GM12878 (cell line): ENCODE measurements around the gene STK16.

ENCODE experiments used
- CEBPB ChIP-seq, 2 experiments: fragments of 150-350 bp in 1 of 2; IDR thresholded peaks; 2 replicates each; pipeline ENCODE4 v1.6.1; 2012 to 2014; ENCODE audit warnings: low read depth in 2 of 2, low read length in 2 of 2, borderline replicate concordance in 1 of 2, inconsistent platforms in 1 of 2
- CTCF ChIP-seq, 3 experiments: IDR thresholded peaks in 2 of 3; conservative IDR thresholded peaks in 1 of 3; 2 replicates each; pipeline ENCODE4 v1.5.1; 2011; ENCODE audit warnings: low read depth in 3 of 3, low read length in 3 of 3, mild to moderate bottlenecking in 3 of 3, control low read depth in 2 of 3, moderate library complexity in 2 of 3, inconsistent platforms in 1 of 3, mixed read lengths in 1 of 3; ENCODE audit not compliant: control insufficient read depth in 2 of 3, insufficient read depth in 1 of 3; ENCODE audit errors: extremely low read depth in 1 of 3
- HDAC6 ChIP-seq: fragments of 200-600 bp; sonication (generic); IDR thresholded peaks from one replicate; pipeline ENCODE4 v1.8.0; 2017; ENCODE audit warnings: antibody characterized with exemption; ENCODE audit not compliant: unreplicated experiment
- MXI1 ChIP-seq: fragments of 150-350 bp; IDR thresholded peaks from 2 replicates; pipeline ENCODE4 v1.6.1; 2011; ENCODE audit warnings: low read depth, mild to moderate bottlenecking, inconsistent platforms, low read length, improper control_type of control experiment
- RB1 ChIP-seq: fragments of 450-650 bp; formaldehyde crosslinking; IDR thresholded peaks from 2 replicates; pipeline ENCODE4 v1.6.1; 2017; ENCODE audit warnings: mild to moderate bottlenecking, borderline replicate concordance
- SIN3A ChIP-seq: IDR thresholded peaks from 2 replicates; pipeline ENCODE4 v1.6.1; 2012; ENCODE audit warnings: low read depth, low read length, improper control_type of control experiment
- SMAD1 ChIP-seq: fragments of 450-650 bp; IDR thresholded peaks from 2 replicates; pipeline ENCODE4 v1.6.1; 2018; ENCODE audit warnings: mild to moderate bottlenecking, low read depth; ENCODE audit not compliant: partially characterized antibody
- SREBF2 ChIP-seq: IDR thresholded peaks from 2 replicates; pipeline ENCODE4 v1.6.1; 2012; ENCODE audit warnings: mild to moderate bottlenecking, low read length
- ZZZ3 ChIP-seq: IDR thresholded peaks from 2 replicates; pipeline ENCODE4 v1.6.1; 2011; ENCODE audit warnings: low read depth; ENCODE audit not compliant: control insufficient read depth, insufficient read length

GRCh38 chr2:219248845-219249202 lies 3.5 kb downstream of the STK16 start:
- TF ChIP-seq SREBF2 (no peak), RB1 (no peak), MXI1 (no peak), HDAC6 (no peak), CTCF (IDR thresholded peaks at IDR 0.05 in 2 of 3, conservative IDR thresholded peaks at IDR 0.05 in 1 of 3; ENCODE audit: control insufficient read depth in 2 of 3, extremely low read depth in 1 of 3, insufficient read depth in 1 of 3, low read depth in 3 of 3, low read length in 3 of 3) (no peak), SMAD1 (no peak), ZZZ3 (no peak), SIN3A (no peak), CEBPB (IDR thresholded peaks at IDR 0.05; ENCODE audit: borderline replicate concordance in 1 of 2, low read depth in 2 of 2, low read length in 2 of 2) (no peak)
